ENCODE measurements around the gene PKDREJ. TPM values are rescaled to one million over a fixed set of nuclear protein-coding genes. Genes with fewer than 3 reads are reported as not detected.
A peak's percentile ranks its signal among the peaks of the same experiment; 100 is the strongest.

Gene PKDREJ
- total RNA-seq, 2 donors from 2014 or later = under 0.01 to 0.33 TPM

GRCh38 chr22:46224044-46224897 is 38.9 kb downstream of the PKDREJ start:
- H3K9me3 ChIP-seq = no peaks in the 10 kb centered on the region
- TF ChIP-seq POLR2A (IDR thresholded peaks at IDR 0.05) = no peak
- no peak for TF ChIP-seq CTCF (IDR thresholded peaks at IDR 0.05)
- no peak for DNase-seq
- no peak overlapping the region for H3K27ac ChIP-seq
- no peak overlapping the region for H3K4me3 ChIP-seq
- intact Hi-C loops (cut with DNase I) = no loop called here
- peak; percentile 6 for ATAC-seq
- no peaks in the 10 kb centered on the region for H3K4me1 ChIP-seq
- no peaks in the 10 kb centered on the region for H3K27me3 ChIP-seq
- WGBS, 2 donors = 91 to 92% methylated on average over 15 to 23 of the region's 23 CpGs
- peaks cover 0 to 10% of the 10 kb centered on the region in 2 donors for H3K36me3 ChIP-seq (replicated peaks in 1 of 2; ENCODE audit: insufficient read depth in 1 of 2, low read depth in 2 of 2)

GRCh38 chr22:46220921-46221320 is 42.2 kb downstream of the PKDREJ start:
- TF ChIP-seq POLR2A (IDR thresholded peaks at IDR 0.05) = no peak
- no peak for TF ChIP-seq CTCF (IDR thresholded peaks at IDR 0.05)
- H3K9me3 ChIP-seq = no peaks in the 10 kb centered on the region
- no peaks in the 10 kb centered on the region for H3K4me1 ChIP-seq
- WGBS, 2 donors = 86 to 89% methylated on average over 5 of the region's 5 CpGs
- ATAC-seq (no peak), DNase-seq (no peak)
- peaks cover 0 to 14% of the 10 kb centered on the region in 2 donors for H3K36me3 ChIP-seq (replicated peaks in 1 of 2; ENCODE audit: insufficient read depth in 1 of 2, low read depth in 2 of 2)
- no peaks in the 10 kb centered on the region for H3K27me3 ChIP-seq
- H3K27ac ChIP-seq = no peak overlapping the region
- H3K4me3 ChIP-seq = no peak overlapping the region
- intact Hi-C loops (cut with DNase I) = no loop called here

- DNase-seq (no peak), ATAC-seq (no peak)
- Histone ChIP-seq H3K27me3 (no peaks in the 10 kb centered on the region), H3K9me3 (no peaks in the 10 kb centered on the region), H3K36me3 (replicated peaks in 1 of 2; ENCODE audit: insufficient read depth in 1 of 2, low read depth in 2 of 2) (peaks cover 0 to 15% of the 10 kb centered on the region in 2 donors), H3K4me3 (no peak overlapping the region), H3K4me1 (no peaks in the 10 kb centered on the region), H3K27ac (no peak overlapping the region)
- intact Hi-C loops (cut with DNase I) = no loop called here
- WGBS, 2 donors = 75 to 76% methylated on average over 10 of the region's 10 CpGs
- TF ChIP-seq CTCF (IDR thresholded peaks at IDR 0.05) (no peak), POLR2A (IDR thresholded peaks at IDR 0.05) (no peak)
Observed at GRCh38 chr22:46219636-46220035, 43.5 kb downstream of the PKDREJ start.

GRCh38 chr22:46214616-46215015 is 48.5 kb downstream of the PKDREJ start:
- 94 to 96% methylated on average over 28 of the region's 28 CpGs for WGBS, 2 donors
- Histone ChIP-seq H3K4me3 (no peak overlapping the region), H3K27ac (no peak overlapping the region), H3K9me3 (peaks cover 0 to 1% (median 0%) of the 10 kb centered on the region in 3 donors), H3K36me3 (replicated peaks in 1 of 2; ENCODE audit: insufficient read depth in 1 of 2, low read depth in 2 of 2) (peaks cover 0 to 12% of the 10 kb centered on the region in 2 donors), H3K4me1 (no peaks in the 10 kb centered on the region), H3K27me3 (no peaks in the 10 kb centered on the region)
- TF ChIP-seq CTCF (IDR thresholded peaks at IDR 0.05) = no peak
- no peak for TF ChIP-seq POLR2A (IDR thresholded peaks at IDR 0.05)
- no peak for ATAC-seq
- intact Hi-C loops (cut with DNase I) = no loop called here
- no peak for DNase-seq

- DNase-seq = no peak
- TF ChIP-seq CTCF (IDR thresholded peaks at IDR 0.05) (no peak), POLR2A (IDR thresholded peaks at IDR 0.05) (no peak)
- whole genome bisulfite sequencing, 2 donors = 96 to 97% methylated on average over 29 of the region's 29 CpGs
Observed at GRCh38 chr22:46214149-46214548, 49.0 kb downstream of the PKDREJ start.

More at GRCh38 chr22:46214149-46214548, 49.0 kb downstream of the PKDREJ start:
- no peak overlapping the region for H3K4me3 ChIP-seq
- H3K27me3 ChIP-seq = no peaks in the 10 kb centered on the region
- no peak for ATAC-seq
- no peaks in the 10 kb centered on the region for H3K4me1 ChIP-seq
- intact Hi-C loops (cut with DNase I) = no loop called here
- peaks cover 0 to 6% (median 0%) of the 10 kb centered on the region in 3 donors for H3K9me3 ChIP-seq
- peaks cover 0 to 12% of the 10 kb centered on the region in 2 donors for H3K36me3 ChIP-seq (replicated peaks in 1 of 2; ENCODE audit: insufficient read depth in 1 of 2, low read depth in 2 of 2)
- no peak overlapping the region for H3K27ac ChIP-seq

All from body of pancreas (tissue), 4 donors.